Mesodermal cell (in vitro differentiated cells): ENCODE data around the gene EBLN1.
A peak's percentile ranks its signal among the peaks of the same experiment; 100 is the strongest.

Experiments
- H3K27ac ChIP-seq: 2 replicates; pipeline ENCODE4 v1.7.0; 2013; ENCODE audit warnings: mild to moderate bottlenecking, low read depth, low read length, moderate library complexity; ENCODE audit not compliant: severe bottlenecking
- H3K36me3 ChIP-seq: 2 replicates; pipeline ENCODE4 v1.7.1; 2013; ENCODE audit warnings: mild to moderate bottlenecking, low read length, moderate library complexity; ENCODE audit not compliant: control insufficient read depth, insufficient read depth
- H3K4me1 ChIP-seq: one replicate; pipeline ENCODE4 v1.7.1; 2013; ENCODE audit warnings: mild to moderate bottlenecking, low read length; ENCODE audit not compliant: insufficient read depth, control insufficient read depth, poor library complexity, severe bottlenecking
- H3K4me3 ChIP-seq: 2 replicates; pipeline ENCODE4 v1.7.0; 2013; ENCODE audit warnings: low read length, control low read depth, mild to moderate bottlenecking; ENCODE audit not compliant: insufficient read depth, poor library complexity, severe bottlenecking; ENCODE audit errors: extremely low read depth
- H3K9me3 ChIP-seq: 2 replicates; pipeline ENCODE4 v1.7.1; 2013; ENCODE audit warnings: mild to moderate bottlenecking, low read length, moderate library complexity; ENCODE audit not compliant: control insufficient read depth
- WGBS, 2 experiments: methylation state at CpG; one replicate each; pipeline ENCODE4 v1.1.5; 2013; ENCODE audit warnings: missing lambda C conversion rate in 2 of 2; ENCODE audit not compliant: insufficient coverage in 2 of 2; 5-methylcytosine and 5-hydroxymethylcytosine counted together

EBLN1 gene

GRCh38 chr10:22247636-22248035, 29.8 kb upstream of the EBLN1 start:
- Histone ChIP-seq H3K36me3 (no peaks in the 10 kb centered on the region), H3K27ac (no peak overlapping the region), H3K4me1 (peaks cover 12% of the 10 kb centered on the region), H3K9me3 (no peaks in the 10 kb centered on the region), H3K4me3 (no peak overlapping the region)
- 67 to 71% methylated on average over 1 of the region's 2 CpGs for WGBS, 2 experiments

GRCh38 chr10:22246680-22247391, 29.0 kb upstream of the EBLN1 start:
- Histone ChIP-seq H3K4me3 (no peak overlapping the region), H3K36me3 (no peaks in the 10 kb centered on the region), H3K4me1 (peaks cover 12% of the 10 kb centered on the region), H3K9me3 (no peaks in the 10 kb centered on the region), H3K27ac (no peak overlapping the region)
- WGBS, 2 experiments: 100% methylated on average over 1 of the region's 3 CpGs; no CpG with 5 or more reads in 1 of the 2 experiments

- Histone ChIP-seq H3K4me1 (peaks cover 9% of the 10 kb centered on the region), H3K27ac (no peak overlapping the region), H3K9me3 (no peaks in the 10 kb centered on the region), H3K4me3 (no peak overlapping the region), H3K36me3 (no peaks in the 10 kb centered on the region)
- WGBS, 2 experiments: 50 to 60% methylated on average over 2 of the region's 2 CpGs
These were observed 27.8 kb upstream of the EBLN1 start for GRCh38 chr10:22245567-22245966.

- Histone ChIP-seq H3K36me3 (no peaks in the 10 kb centered on the region), H3K9me3 (no peaks in the 10 kb centered on the region), H3K4me3 (no peak overlapping the region), H3K27ac (no peak overlapping the region), H3K4me1 (peaks cover 9% of the 10 kb centered on the region)
- 100% methylated on average over 2 of the region's 3 CpGs; no CpG with 5 or more reads in 1 of the 2 experiments for WGBS, 2 experiments
These were observed 27.0 kb upstream of the EBLN1 start for GRCh38 chr10:22244855-22245254.

GRCh38 chr10:22244001-22244400, 26.2 kb upstream of the EBLN1 start:
- whole genome bisulfite sequencing, 2 experiments: 68 to 83% methylated on average over 3 to 4 of the region's 4 CpGs
- Histone ChIP-seq H3K9me3 (no peaks in the 10 kb centered on the region), H3K36me3 (no peaks in the 10 kb centered on the region), H3K27ac (no peak overlapping the region), H3K4me1 (peaks cover 9% of the 10 kb centered on the region), H3K4me3 (no peak overlapping the region)

GRCh38 chr10:22243321-22243720, 25.5 kb upstream of the EBLN1 start:
- whole genome bisulfite sequencing, 2 experiments: 100% methylated on average over 1 of the region's 4 CpGs
- Histone ChIP-seq H3K4me1 (peaks cover 9% of the 10 kb centered on the region), H3K9me3 (no peaks in the 10 kb centered on the region), H3K36me3 (no peaks in the 10 kb centered on the region), H3K4me3 (no peak overlapping the region), H3K27ac (no peak overlapping the region)

- no peaks in the 10 kb centered on the region for H3K36me3 ChIP-seq
- H3K27ac ChIP-seq: no peak overlapping the region
- no peak overlapping the region for H3K4me3 ChIP-seq
- no peaks in the 10 kb centered on the region for H3K9me3 ChIP-seq
- H3K4me1 ChIP-seq: no peaks in the 10 kb centered on the region
- WGBS, 2 experiments: no CpG with 5 or more reads among the region's 1 CpG
These were observed 13.4 kb upstream of the EBLN1 start for GRCh38 chr10:22231260-22231659.

- H3K9me3 ChIP-seq: no peaks in the 10 kb centered on the region
- no peak overlapping the region for H3K27ac ChIP-seq
- 0 to 2% methylated on average over 13 to 16 of the region's 20 CpGs for WGBS, 2 experiments
- H3K36me3 ChIP-seq: no peaks in the 10 kb centered on the region
- H3K4me3 ChIP-seq: peak overlapping the region; percentile 75
- H3K4me1 ChIP-seq: no peaks in the 10 kb centered on the region
These were observed 12.5 kb upstream of the EBLN1 start for GRCh38 chr10:22230158-22230833.

- H3K4me3 ChIP-seq: peak overlapping the region; percentile 75
- H3K4me1 ChIP-seq: no peaks in the 10 kb centered on the region
- H3K9me3 ChIP-seq: no peaks in the 10 kb centered on the region
- WGBS, 2 experiments: 0% methylated on average over 3 of the region's 6 CpGs; no CpG with 5 or more reads in 1 of the 2 experiments
- no peak overlapping the region for H3K27ac ChIP-seq
- H3K36me3 ChIP-seq: no peaks in the 10 kb centered on the region
These were observed 12.0 kb upstream of the EBLN1 start for GRCh38 chr10:22229802-22230157.

GRCh38 chr10:22228943-22229801, 11.4 kb upstream of the EBLN1 start:
- Histone ChIP-seq H3K27ac (peak overlapping the region; percentile 89), H3K4me3 (peak overlapping the region; percentile 75), H3K9me3 (no peaks in the 10 kb centered on the region), H3K4me1 (no peaks in the 10 kb centered on the region), H3K36me3 (no peaks in the 10 kb centered on the region)
- whole genome bisulfite sequencing, 2 experiments: 1% methylated on average over 18 to 35 of the region's 65 CpGs
